Skeletal muscle tissue (tissue), 4 donors: Measurements from ENCODE around the gene UBN2. TPM values are rescaled to one million over a fixed set of nuclear protein-coding genes. Genes with fewer than 3 reads are reported as not detected.

ENCODE experiments used
- H3K27ac ChIP-seq: one replicate; pipeline ENCODE4 v1.7.0; 2013; ENCODE audit warnings: mild to moderate bottlenecking, low read depth, low read length, inconsistent platforms
- H3K27me3 ChIP-seq, 3 donors: one replicate each; pipeline ENCODE4 v1.7.0; 2013; ENCODE audit warnings: low read length in 3 of 3; ENCODE audit not compliant: control insufficient read depth in 3 of 3, insufficient read depth in 3 of 3
- H3K36me3 ChIP-seq, 3 donors: one replicate each; pipeline ENCODE4 v1.7.0; 2013; ENCODE audit warnings: low read length in 3 of 3; ENCODE audit not compliant: control insufficient read depth in 3 of 3, insufficient read depth in 3 of 3
- H3K4me1 ChIP-seq, 3 donors: one replicate each; pipeline ENCODE4 v1.7.0; 2013; ENCODE audit warnings: low read length in 3 of 3, mild to moderate bottlenecking in 3 of 3; ENCODE audit not compliant: control insufficient read depth in 3 of 3, insufficient read depth in 3 of 3
- H3K4me3 ChIP-seq, 3 donors: one replicate each; pipeline ENCODE4 v1.7.0; 2013; ENCODE audit warnings: low read length in 3 of 3
- H3K9ac ChIP-seq, 3 donors: one replicate each; pipeline ENCODE4 v1.7.0; 2013; ENCODE audit warnings: low read length in 3 of 3, mild to moderate bottlenecking in 3 of 3, moderate library complexity in 2 of 3, low read depth in 1 of 3
- H3K9me3 ChIP-seq, 3 donors: one replicate each; pipeline ENCODE4 v1.7.0; 2013; ENCODE audit warnings: low read length in 3 of 3; ENCODE audit not compliant: control insufficient read depth in 3 of 3
- total RNA-seq: library from RNA; depleted of rRNA; stranded (reverse); fragments of >200 nt; gene quantifications from one replicate; pipeline ENCODE4 v1.2.3, GENCODE V29; 2014
- donor health status: Osteomylitis.

Gene UBN2
- total RNA-seq, 1 donor from 2014 or later, result 11.5 TPM

- Histone ChIP-seq H3K27ac (peak overlapping the region; percentile 87), H3K9me3 (no peaks in the 10 kb centered on the region), H3K4me3 (peak overlapping the region; percentile 92 to 98 (median 92)), H3K36me3 (no peaks in the 10 kb centered on the region), H3K9ac (peak overlapping the region; percentile 95 to 98 (median 97)), H3K27me3 (no peaks in the 10 kb centered on the region), H3K4me1 (peaks cover 13 to 14% (median 13%) of the 10 kb centered on the region in 3 donors)
These were observed 608 bp upstream of the UBN2 start for GRCh38 chr7:139230484-139230773.

GRCh38 chr7:139231513-139232376 lies 708 bp downstream of the UBN2 start:
- H3K27ac ChIP-seq, result peak overlapping the region; percentile 87
- no peaks in the 10 kb centered on the region for H3K36me3 ChIP-seq
- no peaks in the 10 kb centered on the region for H3K9me3 ChIP-seq
- H3K9ac ChIP-seq, result peak overlapping the region; percentile 95 to 98 (median 97)
- peak overlapping the region; percentile 92 to 98 (median 92) for H3K4me3 ChIP-seq
- H3K4me1 ChIP-seq, result peaks cover 13 to 14% (median 13%) of the 10 kb centered on the region in 3 donors
- H3K27me3 ChIP-seq, result no peaks in the 10 kb centered on the region

- Histone ChIP-seq H3K27ac (peak overlapping the region; percentile 52), H3K36me3 (peaks cover 0 to 4% (median 0%) of the 10 kb centered on the region in 3 donors), H3K4me1 (peaks cover 13 to 14% (median 13%) of the 10 kb centered on the region in 3 donors), H3K4me3 (peak overlapping the region; percentile 66 to 98 (median 92)), H3K9me3 (no peaks in the 10 kb centered on the region), H3K27me3 (no peaks in the 10 kb centered on the region), H3K9ac (peak overlapping the region; percentile 69 to 98 (median 95))
These were observed 1.3 kb downstream of the UBN2 start for GRCh38 chr7:139232377-139232717.

GRCh38 chr7:139232904-139233303 lies 1.9 kb downstream of the UBN2 start:
- Histone ChIP-seq H3K4me3 (peak overlapping the region in 2 of 3 donors; percentile 28 to 66), H3K27me3 (no peaks in the 10 kb centered on the region), H3K9ac (peak overlapping the region in 2 of 3 donors; percentile 47 to 69)

GRCh38 chr7:139241258-139241657 lies 10.2 kb downstream of the UBN2 start:
- peaks cover 6 to 30% (median 16%) of the 10 kb centered on the region in 3 donors for H3K36me3 ChIP-seq

More at GRCh38 chr7:139232904-139233303, 1.9 kb downstream of the UBN2 start:
- Histone ChIP-seq H3K36me3 (peaks cover under 1 to 8% (median 5%) of the 10 kb centered on the region in 3 donors), H3K9me3 (no peaks in the 10 kb centered on the region), H3K4me1 (peaks cover 13 to 14% (median 13%) of the 10 kb centered on the region in 3 donors), H3K27ac (no peak overlapping the region)

GRCh38 chr7:139242741-139243281 lies 11.8 kb downstream of the UBN2 start:
- Histone ChIP-seq H3K9me3 (no peaks in the 10 kb centered on the region), H3K36me3 (peaks cover 6 to 22% (median 12%) of the 10 kb centered on the region in 3 donors), H3K4me3 (no peak overlapping the region), H3K4me1 (peaks cover 0 to 13% (median 0%) of the 10 kb centered on the region in 3 donors), H3K9ac (no peak overlapping the region), H3K27ac (peak overlapping the region; percentile 58), H3K27me3 (no peaks in the 10 kb centered on the region)

More at GRCh38 chr7:139241258-139241657, 10.2 kb downstream of the UBN2 start:
- H3K27me3 ChIP-seq, result no peaks in the 10 kb centered on the region
- no peak overlapping the region for H3K9ac ChIP-seq
- H3K4me1 ChIP-seq, result peaks cover 0 to 10% (median 0%) of the 10 kb centered on the region in 3 donors
- no peaks in the 10 kb centered on the region for H3K9me3 ChIP-seq
- no peak overlapping the region for H3K4me3 ChIP-seq
- no peak overlapping the region for H3K27ac ChIP-seq

- H3K27me3 ChIP-seq, result no peaks in the 10 kb centered on the region
- H3K36me3 ChIP-seq, result peaks cover 4 to 25% (median 14%) of the 10 kb centered on the region in 3 donors
- no peak overlapping the region for H3K4me3 ChIP-seq
- H3K27ac ChIP-seq, result no peak overlapping the region
- H3K4me1 ChIP-seq, result peaks cover 0 to 13% (median 0%) of the 10 kb centered on the region in 3 donors
- no peaks in the 10 kb centered on the region for H3K9me3 ChIP-seq
- no peak overlapping the region for H3K9ac ChIP-seq
These were observed 14.4 kb downstream of the UBN2 start for GRCh38 chr7:139245401-139245800.

- Histone ChIP-seq H3K9me3 (no peaks in the 10 kb centered on the region), H3K27me3 (no peaks in the 10 kb centered on the region), H3K36me3 (peaks cover 0 to 26% (median 10%) of the 10 kb centered on the region in 3 donors), H3K9ac (no peak overlapping the region), H3K4me3 (no peak overlapping the region), H3K27ac (peak overlapping the region; percentile 59), H3K4me1 (peaks cover 0 to 13% (median 0%) of the 10 kb centered on the region in 3 donors)
These were observed 15.5 kb downstream of the UBN2 start for GRCh38 chr7:139246494-139246893.

GRCh38 chr7:139246905-139247304 lies 15.9 kb downstream of the UBN2 start:
- Histone ChIP-seq H3K27me3 (no peaks in the 10 kb centered on the region), H3K4me1 (peaks cover 0 to 13% (median 0%) of the 10 kb centered on the region in 3 donors), H3K27ac (peak overlapping the region; percentile 59), H3K9me3 (no peaks in the 10 kb centered on the region), H3K4me3 (no peak overlapping the region), H3K36me3 (peaks cover 0 to 30% (median 10%) of the 10 kb centered on the region in 3 donors), H3K9ac (no peak overlapping the region)
